ENCODE data around the gene TRPC4AP.

DNA sequence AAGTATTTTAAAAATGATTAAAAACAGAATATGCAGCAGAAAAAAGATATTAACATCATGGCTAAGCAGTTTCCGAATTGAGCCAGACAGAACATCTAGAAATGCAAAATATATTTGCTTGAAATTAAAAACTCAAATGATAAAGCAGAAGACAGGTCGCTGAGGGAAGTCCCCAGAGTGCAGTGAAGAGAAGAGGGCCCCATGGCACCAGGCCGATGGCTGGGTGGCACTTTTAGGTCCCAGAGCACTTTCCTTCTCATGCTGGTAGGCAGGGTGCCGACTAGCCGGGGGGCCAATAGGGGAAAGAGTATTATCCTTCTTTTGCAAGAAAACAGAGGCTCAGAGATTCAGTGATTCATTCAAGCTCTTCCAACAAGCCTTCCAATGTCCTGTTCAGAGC is 78.1 kb downstream of the TRPC4AP start:
- TF ChIP-seq SUZ12 (IDR thresholded peaks at IDR 0.05; ENCODE audit: extremely low read depth, insufficient read depth, insufficient read length) (no peak), YY1 (IDR thresholded peaks at IDR 0.05; ENCODE audit: insufficient read depth, insufficient read length) (no peak), ZNF274 (IDR thresholded peaks at IDR 0.05; ENCODE audit: low read depth, low read length) (no peak)

Measured in NT2/D1 (cell line).